Dedifferentiated amniotic fluid mesenchymal stem cell (primary cell): ENCODE data around the gene RHO.

Experiments used
- DNase-seq: peaks from one replicate; pipeline ENCODE4 v3.0.0-alpha.2; 2016; ENCODE audit errors: extremely low spot score

The RHO gene

GRCh38 chr3:129559565-129560079 is 31.2 kb downstream of the RHO start:
- no peak for DNase-seq

- peak; percentile 62 for DNase-seq
These were observed 31.9 kb downstream of the RHO start for GRCh38 chr3:129560269-129560787.

- DNase-seq = peak; percentile 83
These were observed 32.6 kb downstream of the RHO start for GRCh38 chr3:129560911-129561594.

GRCh38 chr3:129561619-129562248 is 33.3 kb downstream of the RHO start:
- no peak for DNase-seq

- no peak for DNase-seq
These were observed 34.4 kb downstream of the RHO start for GRCh38 chr3:129562803-129563202.

GRCh38 chr3:129563332-129563731 is 34.9 kb downstream of the RHO start:
- no peak for DNase-seq

- no peak for DNase-seq
These were observed 35.6 kb downstream of the RHO start for GRCh38 chr3:129563850-129564535.

- DNase-seq = no peak
These were observed 36.7 kb downstream of the RHO start for GRCh38 chr3:129564981-129565644.

- no peak for DNase-seq
These were observed 37.5 kb downstream of the RHO start for GRCh38 chr3:129565902-129566301.

GRCh38 chr3:129567176-129567705 is 38.8 kb downstream of the RHO start:
- no peak for DNase-seq

- DNase-seq = no peak
These were observed 39.5 kb downstream of the RHO start for GRCh38 chr3:129567939-129568338.

GRCh38 chr3:129569856-129570255 is 41.4 kb downstream of the RHO start:
- DNase-seq = no peak

GRCh38 chr3:129571605-129572547 is 43.4 kb downstream of the RHO start:
- no peak for DNase-seq

GRCh38 chr3:129572603-129573002 is 44.2 kb downstream of the RHO start:
- DNase-seq = no peak

- no peak for DNase-seq
These were observed 45.1 kb downstream of the RHO start for GRCh38 chr3:129573493-129573892.

GRCh38 chr3:129574206-129574605 is 45.8 kb downstream of the RHO start:
- no peak for DNase-seq

GRCh38 chr3:129575233-129575996 is 47.0 kb downstream of the RHO start:
- DNase-seq = no peak

- no peak for DNase-seq
These were observed 47.6 kb downstream of the RHO start for GRCh38 chr3:129575997-129576384.

- no peak for DNase-seq
These were observed 48.3 kb downstream of the RHO start for GRCh38 chr3:129576514-129577352.
